Spinal cord (tissue), 10 donors: ENCODE measurements around the gene SLC1A2. TPM values are rescaled to one million over a fixed set of nuclear protein-coding genes. Genes with fewer than 3 reads are reported as not detected.

ENCODE experiments used
- DNase-seq, 6 donors: peaks; one replicate each; pipeline versions ENCODE4 v3.0.0 to v3.0.0-alpha.2; 2013 to 2015; ENCODE audit warnings: low spot score in 6 of 6, low read depth in 4 of 6
- H3K27ac ChIP-seq: one replicate; pipeline ENCODE4 v1.5.1; 2013; ENCODE audit warnings: low read depth, low read length, control low read depth
- H3K27me3 ChIP-seq: one replicate; pipeline ENCODE4 v1.6.1; 2013; ENCODE audit warnings: low read length; ENCODE audit not compliant: control insufficient read depth, insufficient read depth
- H3K36me3 ChIP-seq: one replicate; pipeline ENCODE4 v1.6.1; 2013; ENCODE audit warnings: low read length; ENCODE audit not compliant: control insufficient read depth, insufficient read depth
- H3K4me1 ChIP-seq: one replicate; pipeline ENCODE4 v1.6.1; 2013; ENCODE audit warnings: low read length; ENCODE audit not compliant: control insufficient read depth, insufficient read depth
- H3K4me3 ChIP-seq: one replicate; pipeline ENCODE4 v1.5.1; 2013; ENCODE audit warnings: low read depth, low read length, control low read depth
- H3K9me3 ChIP-seq: one replicate; pipeline ENCODE4 v1.6.1; 2013; ENCODE audit warnings: low read length; ENCODE audit not compliant: control insufficient read depth, insufficient read depth
- WGBS: methylation state at CpG from one replicate; pipeline ENCODE4 v1.1.5; 2013; ENCODE audit warnings: missing lambda C conversion rate; ENCODE audit not compliant: insufficient coverage; 5-methylcytosine and 5-hydroxymethylcytosine counted together
- polyA plus RNA-seq, 2 donors: library from polyadenylated mRNA; unstranded; fragments of 120-200 nt; gene quantifications; one replicate each; pipeline ENCODE4 v1.2.1, GENCODE V29; 2013; ENCODE audit not compliant: insufficient read length in 2 of 2
- total RNA-seq, 2 donors: library from RNA; depleted of rRNA in 1 of 2; stranded (reverse); fragments of 120-200 nt in 1 of 2; fragments of >200 nt in 1 of 2; gene quantifications; one replicate each; pipeline versions ENCODE4 v1.2.3 to v1.2.4, GENCODE V29; 2013 to 2014
- donor health status: healthy.

SLC1A2 gene
- total and polyA plus RNA-seq, 4 donors, result 87.4 to 270 (median 196) TPM

- Histone ChIP-seq H3K4me3 (no peak overlapping the region), H3K9me3 (peaks cover 2% of the 10 kb centered on the region), H3K4me1 (no peaks in the 10 kb centered on the region), H3K36me3 (no peaks in the 10 kb centered on the region), H3K27ac (no peak overlapping the region), H3K27me3 (no peaks in the 10 kb centered on the region)
- DNase-seq, result no peak
- WGBS, result 88% methylated on average over 2 of the region's 3 CpGs
Observed at GRCh38 chr11:35247428-35247827, 171.9 kb downstream of the SLC1A2 start.

GRCh38 chr11:35246745-35247144 is 172.6 kb downstream of the SLC1A2 start:
- H3K4me1 ChIP-seq, result no peaks in the 10 kb centered on the region
- H3K27me3 ChIP-seq, result no peaks in the 10 kb centered on the region
- no peak overlapping the region for H3K27ac ChIP-seq
- DNase-seq, result peak in 1 of 6 donors; percentile 45
- H3K36me3 ChIP-seq, result no peaks in the 10 kb centered on the region
- peaks cover 2% of the 10 kb centered on the region for H3K9me3 ChIP-seq
- 60% methylated on average over 2 of the region's 2 CpGs for WGBS
- no peak overlapping the region for H3K4me3 ChIP-seq

DNA sequence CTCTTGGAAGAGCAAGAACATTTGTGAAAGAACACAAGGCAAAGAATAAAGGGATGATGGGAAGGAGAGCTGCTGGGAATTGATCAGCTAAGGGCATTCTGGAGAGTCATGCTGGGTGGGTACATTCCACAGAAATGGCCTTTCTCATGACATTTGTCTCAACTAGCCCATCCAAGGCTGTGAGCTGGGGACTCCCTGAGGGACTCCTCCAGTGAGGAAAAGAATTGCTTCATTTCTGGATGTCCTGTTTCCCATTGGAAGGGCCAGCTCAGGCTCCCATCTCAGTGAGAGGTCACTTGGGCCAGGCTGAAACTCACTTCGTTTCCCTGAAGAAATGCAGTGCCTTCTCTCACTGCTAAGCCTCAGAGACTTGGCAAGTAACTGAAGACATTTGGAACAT is 173.6 kb downstream of the SLC1A2 start:
- H3K4me3 ChIP-seq, result no peak overlapping the region
- H3K27ac ChIP-seq, result no peak overlapping the region
- H3K9me3 ChIP-seq, result peaks cover 2% of the 10 kb centered on the region
- no peaks in the 10 kb centered on the region for H3K36me3 ChIP-seq
- no peaks in the 10 kb centered on the region for H3K4me1 ChIP-seq
- DNase-seq, result no peak
- H3K27me3 ChIP-seq, result no peaks in the 10 kb centered on the region
- WGBS, result 91% methylated on average over 1 of the region's 1 CpG

DNA sequence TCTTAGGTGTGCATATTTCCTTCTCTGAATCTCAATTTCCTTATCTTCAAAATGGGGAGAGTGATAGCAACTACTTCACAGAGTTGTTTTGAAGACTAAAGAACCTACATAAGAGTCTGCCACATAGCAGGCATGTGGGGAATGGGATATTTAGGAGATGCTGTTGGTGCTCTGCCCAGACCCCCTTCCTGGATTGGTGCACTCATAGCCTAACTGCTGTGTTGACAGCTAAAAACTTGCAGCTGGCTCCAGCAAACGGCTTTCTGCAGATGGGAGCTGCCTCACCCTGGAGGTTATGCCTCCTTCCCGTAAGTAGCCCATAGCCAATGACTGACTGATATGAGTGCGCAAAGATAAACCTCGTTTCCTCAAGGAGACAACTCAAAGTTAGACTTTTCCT is 174.3 kb downstream of the SLC1A2 start:
- H3K9me3 ChIP-seq, result peaks cover 2% of the 10 kb centered on the region
- no peak overlapping the region for H3K4me3 ChIP-seq
- H3K4me1 ChIP-seq, result no peaks in the 10 kb centered on the region
- no peaks in the 10 kb centered on the region for H3K36me3 ChIP-seq
- DNase-seq, result no peak
- H3K27me3 ChIP-seq, result no peaks in the 10 kb centered on the region
- no peak overlapping the region for H3K27ac ChIP-seq
- 89% methylated on average over 4 of the region's 4 CpGs for WGBS

DNA sequence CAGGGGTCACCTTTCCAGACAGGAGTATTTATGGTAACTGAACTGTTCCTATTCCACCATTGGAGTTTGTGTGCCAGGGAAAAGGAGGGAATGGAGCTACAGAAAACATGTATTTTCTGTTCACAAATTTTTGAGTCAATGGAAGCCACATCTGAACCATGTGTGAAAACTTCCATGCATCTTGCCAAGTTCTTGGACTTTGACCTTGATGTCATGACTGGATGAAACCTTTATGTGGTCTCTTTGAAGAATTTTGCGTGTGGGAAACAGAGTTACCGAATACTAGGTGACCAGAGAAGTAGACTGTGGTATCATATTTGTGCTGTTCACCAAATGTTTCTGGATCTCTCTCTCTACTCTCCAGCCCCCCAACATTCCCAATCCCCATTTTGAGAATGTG is 175.6 kb downstream of the SLC1A2 start:
- no peaks in the 10 kb centered on the region for H3K27me3 ChIP-seq
- H3K4me1 ChIP-seq, result no peaks in the 10 kb centered on the region
- H3K27ac ChIP-seq, result no peak overlapping the region
- H3K9me3 ChIP-seq, result peaks cover 2% of the 10 kb centered on the region
- no peaks in the 10 kb centered on the region for H3K36me3 ChIP-seq
- H3K4me3 ChIP-seq, result no peak overlapping the region
- no peak for DNase-seq
- no CpG with 5 or more reads among the region's 2 CpGs for WGBS

DNA sequence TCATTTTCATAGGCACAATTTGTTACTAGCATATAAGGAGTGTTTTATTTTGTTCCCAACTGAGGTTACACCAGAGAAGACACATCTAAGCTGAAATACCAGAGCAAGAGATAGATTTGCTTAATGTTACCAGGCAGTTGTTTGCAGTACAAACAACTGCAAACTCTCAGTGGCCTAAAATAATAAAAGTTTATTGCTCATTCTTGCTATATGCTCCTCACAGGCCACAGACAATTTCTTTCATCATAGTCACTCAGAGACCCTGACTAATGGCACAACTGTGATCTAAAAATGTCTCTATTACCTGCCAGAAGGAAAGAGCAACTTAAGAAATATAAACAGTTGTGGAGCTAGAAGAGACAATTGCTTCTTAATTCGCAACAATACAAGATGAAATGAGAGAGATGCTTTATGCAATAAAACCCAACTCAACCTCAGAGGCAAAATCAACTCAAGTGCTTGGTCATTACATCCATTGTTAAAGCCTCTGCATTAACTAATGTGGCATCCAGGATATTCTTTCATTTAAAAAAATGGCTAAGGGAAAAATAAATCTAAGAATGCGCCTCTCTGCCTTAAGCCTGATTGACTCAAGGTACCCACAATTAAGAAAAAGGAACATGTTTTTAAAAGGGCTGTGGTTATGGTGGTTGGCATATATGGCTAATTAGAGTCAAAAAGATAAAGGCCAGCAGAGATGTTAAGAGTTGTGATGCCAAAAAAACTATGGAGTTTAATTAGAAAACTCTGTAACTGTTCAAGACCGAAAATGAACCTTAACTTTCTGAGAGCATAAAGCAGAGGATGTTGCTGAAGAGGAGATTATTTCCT is 176.7 kb downstream of the SLC1A2 start:
- Histone ChIP-seq H3K27ac (no peak overlapping the region), H3K4me1 (no peaks in the 10 kb centered on the region), H3K9me3 (no peaks in the 10 kb centered on the region), H3K36me3 (no peaks in the 10 kb centered on the region), H3K4me3 (no peak overlapping the region), H3K27me3 (no peaks in the 10 kb centered on the region)
- DNase-seq, result peak in 2 of 6 donors; percentile 29 to 90
- WGBS, result 100% methylated on average over 1 of the region's 3 CpGs

- no peak for DNase-seq
- H3K9me3 ChIP-seq, result no peaks in the 10 kb centered on the region
- no peak overlapping the region for H3K27ac ChIP-seq
- no peaks in the 10 kb centered on the region for H3K36me3 ChIP-seq
- H3K4me1 ChIP-seq, result no peaks in the 10 kb centered on the region
- H3K4me3 ChIP-seq, result no peak overlapping the region
- WGBS, result 100% methylated on average over 1 of the region's 1 CpG
- H3K27me3 ChIP-seq, result no peaks in the 10 kb centered on the region
Observed at GRCh38 chr11:35241531-35241930, 177.8 kb downstream of the SLC1A2 start.

- DNase-seq, result peak in 1 of 6 donors; percentile 14
- Histone ChIP-seq H3K27ac (no peak overlapping the region), H3K27me3 (no peaks in the 10 kb centered on the region), H3K9me3 (no peaks in the 10 kb centered on the region), H3K4me3 (no peak overlapping the region), H3K4me1 (no peaks in the 10 kb centered on the region), H3K36me3 (no peaks in the 10 kb centered on the region)
- no CpG with 5 or more reads among the region's 1 CpG for WGBS
Observed at GRCh38 chr11:35241083-35241482, 178.3 kb downstream of the SLC1A2 start.

DNA sequence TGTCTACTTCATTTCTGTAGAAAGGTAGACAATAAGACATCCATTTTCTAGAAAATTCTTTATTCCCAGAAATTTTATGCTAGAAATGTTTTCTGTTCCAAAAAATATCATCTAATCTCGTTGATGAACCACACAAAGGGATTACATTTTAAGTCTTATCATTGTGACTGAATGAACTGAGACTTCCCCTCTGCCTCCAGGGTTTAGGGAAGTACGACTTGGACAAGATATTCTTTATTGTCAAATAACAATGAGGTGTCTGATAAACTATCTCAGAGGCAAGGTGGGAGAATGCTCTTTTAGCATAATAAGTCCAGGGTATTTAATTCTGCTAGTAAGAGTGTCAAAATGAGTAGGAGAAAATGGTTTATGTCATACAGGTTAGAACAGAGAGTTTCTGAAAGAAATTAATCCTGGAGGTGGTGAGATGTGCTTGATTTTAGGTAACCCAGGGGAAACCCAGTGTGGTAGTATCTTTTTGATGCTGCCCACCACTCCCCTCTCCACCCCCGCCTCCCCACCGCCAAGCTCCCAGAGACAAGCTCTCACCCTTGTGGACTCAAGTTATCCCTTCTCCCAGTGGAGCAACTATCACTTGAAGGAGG is 179.8 kb downstream of the SLC1A2 start:
- DNase-seq, result no peak
- WGBS, result no CpG with 5 or more reads among the region's 4 CpGs
- Histone ChIP-seq H3K9me3 (no peaks in the 10 kb centered on the region), H3K4me3 (no peak overlapping the region), H3K4me1 (no peaks in the 10 kb centered on the region), H3K27me3 (no peaks in the 10 kb centered on the region), H3K27ac (no peak overlapping the region), H3K36me3 (no peaks in the 10 kb centered on the region)

GRCh38 chr11:35238882-35239281 is 180.5 kb downstream of the SLC1A2 start:
- no peak for DNase-seq
- Histone ChIP-seq H3K36me3 (no peaks in the 10 kb centered on the region), H3K4me3 (no peak overlapping the region), H3K27me3 (no peaks in the 10 kb centered on the region), H3K4me1 (no peaks in the 10 kb centered on the region), H3K27ac (no peak overlapping the region), H3K9me3 (no peaks in the 10 kb centered on the region)
- no CpG with 5 or more reads among the region's 1 CpG for WGBS
